A549 (cell line): ENCODE measurements around the gene RALGPS2.

Experiments used
- BHLHE40 ChIP-seq: IDR thresholded peaks from 2 replicates; pipeline ENCODE4 v1.6.1; 2012; ENCODE audit warnings: low read depth, low read length, inconsistent platforms
- RCOR1 ChIP-seq: fragments of 150-350 bp; IDR thresholded peaks from 2 replicates; pipeline ENCODE4 v1.6.1; 2014; ENCODE audit warnings: antibody characterized with exemption, low read length, low read depth

DNA sequence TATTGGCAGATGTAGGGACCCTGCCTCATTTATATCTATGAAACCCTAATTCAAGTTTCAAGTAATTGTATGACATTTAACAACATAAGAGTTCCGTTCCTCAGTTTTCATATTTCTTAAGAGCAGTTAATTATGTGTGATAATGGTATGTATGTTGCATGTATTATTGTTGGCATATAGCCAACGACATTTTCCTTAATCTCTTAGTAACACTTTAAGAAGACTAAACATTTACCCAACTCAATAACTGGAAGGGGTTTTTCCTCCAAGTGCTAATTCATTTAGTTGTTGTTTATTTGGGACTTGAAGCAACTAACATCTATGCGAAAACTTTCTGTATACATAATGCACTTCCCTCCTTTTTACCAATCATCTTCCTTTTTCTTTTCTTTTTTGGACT lies 1.5 kb upstream of the RALGPS2 start:
- no peak for TF ChIP-seq BHLHE40
- TF ChIP-seq RCOR1 = no peak
